HepG2 (cell line): ENCODE data around the gene CSTB. TPM values are rescaled to one million over a fixed set of nuclear protein-coding genes. Genes with fewer than 3 reads are reported as not detected.

Experiments
- ATF2 ChIP-seq: sonication (generic); formaldehyde crosslinking; IDR thresholded peaks from 2 replicates; pipeline ENCODE4 v1.4.0; 2020; ENCODE audit warnings: missing genetic modification reagents
- CHD4 ChIP-seq: fragments of 200-600 bp; sonication (generic); IDR thresholded peaks from 2 replicates; pipeline ENCODE4 v1.7.0; 2017; ENCODE audit warnings: mild to moderate bottlenecking, low read length, borderline replicate concordance
- FOXJ3 ChIP-seq: sonication (generic); formaldehyde crosslinking; IDR thresholded peaks from 2 replicates; pipeline ENCODE4 v1.4.0; 2020; ENCODE audit warnings: missing genetic modification reagents, mild to moderate bottlenecking, borderline replicate concordance
- HOXD1 ChIP-seq: sonication (generic); formaldehyde crosslinking; IDR thresholded peaks from 2 replicates; pipeline ENCODE4 v1.5.0; 2020; ENCODE audit warnings: missing genetic modification reagents
- MBD4 ChIP-seq: IDR thresholded peaks from 2 replicates; pipeline ENCODE4 v1.6.1; 2012; ENCODE audit warnings: low read length, inconsistent platforms, borderline replicate concordance
- NFIC ChIP-seq: IDR thresholded peaks from 2 replicates; pipeline ENCODE4 v1.6.1; 2012; ENCODE audit warnings: mild to moderate bottlenecking, low read length, inconsistent platforms
- NKX3-1 ChIP-seq: sonication (generic); formaldehyde crosslinking; IDR thresholded peaks from 2 replicates; pipeline ENCODE4 v1.5.0; 2020; ENCODE audit warnings: missing genetic modification reagents
- NR0B2 ChIP-seq: sonication (generic); formaldehyde crosslinking; IDR thresholded peaks from 2 replicates; pipeline ENCODE4 v1.4.0; 2020; ENCODE audit warnings: mild to moderate bottlenecking, missing genetic modification reagents
- PAX8 ChIP-seq: sonication (generic); formaldehyde crosslinking; IDR thresholded peaks from 2 replicates; pipeline ENCODE4 v1.8.0; 2022; ENCODE audit warnings: mild to moderate bottlenecking, missing genetic modification reagents, borderline replicate concordance
- REST ChIP-seq, 2 experiments: IDR thresholded peaks; 2 replicates each; pipeline ENCODE4 v1.6.1; 2011 to 2012; ENCODE audit warnings: low read length in 2 of 2, borderline replicate concordance in 1 of 2, low read depth in 1 of 2, mild to moderate bottlenecking in 1 of 2, moderate library complexity in 1 of 2
- SP2 ChIP-seq: sonication (generic); formaldehyde crosslinking; IDR thresholded peaks from 2 replicates; pipeline ENCODE4 v1.5.1; 2020; ENCODE audit warnings: mild to moderate bottlenecking, missing genetic modification reagents
- TGIF2 ChIP-seq: IDR thresholded peaks from 2 replicates; pipeline ENCODE4 v1.6.1; 2016; ENCODE audit warnings: control low read depth, missing compliant biosample characterization
- THAP7 ChIP-seq: sonication (generic); formaldehyde crosslinking; IDR thresholded peaks from 2 replicates; pipeline ENCODE4 v1.8.1; 2023; ENCODE audit warnings: mild to moderate bottlenecking, missing genetic modification reagents
- ZMYM2 ChIP-seq: sonication (generic); formaldehyde crosslinking; IDR thresholded peaks from 2 replicates; pipeline ENCODE4 v1.8.0; 2022; ENCODE audit warnings: mild to moderate bottlenecking, missing genetic modification reagents
- ZNF292 ChIP-seq: sonication (generic); formaldehyde crosslinking; IDR thresholded peaks from 2 replicates; pipeline ENCODE4 v1.8.1; 2022; ENCODE audit warnings: mild to moderate bottlenecking, low read depth, missing genetic modification reagents, borderline replicate concordance
- ZNF354B ChIP-seq: sonication (generic); formaldehyde crosslinking; IDR thresholded peaks from 2 replicates; pipeline ENCODE4 v1.8.0; 2022; ENCODE audit warnings: mild to moderate bottlenecking, missing genetic modification reagents
- ZNF546 ChIP-seq: sonication (generic); formaldehyde crosslinking; conservative IDR thresholded peaks from 2 replicates; pipeline ENCODE4 v1.8.1; 2023; ENCODE audit warnings: mild to moderate bottlenecking, missing genetic modification reagents
- ZNF547 ChIP-seq: sonication (generic); formaldehyde crosslinking; IDR thresholded peaks from 2 replicates; pipeline ENCODE4 v1.5.1; 2020; ENCODE audit warnings: mild to moderate bottlenecking, missing genetic modification reagents
- ZNF564 ChIP-seq: sonication (generic); formaldehyde crosslinking; IDR thresholded peaks from 2 replicates; pipeline ENCODE4 v1.8.1; 2023; ENCODE audit warnings: mild to moderate bottlenecking, missing genetic modification reagents
- ZNF644 ChIP-seq: IDR thresholded peaks from 2 replicates; pipeline ENCODE4 v1.6.1; 2016; ENCODE audit warnings: low read depth
- ZNF792 ChIP-seq: IDR thresholded peaks from 2 replicates; pipeline ENCODE4 v1.6.1; 2016
- ZSCAN22 ChIP-seq: sonication (generic); formaldehyde crosslinking; IDR thresholded peaks from 2 replicates; pipeline ENCODE4 v1.4.0; 2020; ENCODE audit warnings: mild to moderate bottlenecking, missing genetic modification reagents
- polyA plus RNA-seq, 8 experiments: library from polyadenylated mRNA; depleted of rRNA in 3 of 8; stranded (reverse) in 7 of 8; unstranded in 1 of 8; fragments of >200 nt; fragmentation: Illumina TruSeq in 4 of 8; extraction: Trizol in 4 of 8; gene quantifications; 2 replicates each; pipeline versions ENCODE4 v1.2.1 to v1.2.3, GENCODE V29; 2011 to 2016; ENCODE audit warnings: low read depth in 4 of 8, missing spikeins in 1 of 8, mixed read lengths in 1 of 8; ENCODE audit not compliant: insufficient read depth in 1 of 8
- total RNA-seq, 5 experiments: library from RNA; depleted of rRNA; stranded (reverse); fragments of >200 nt; fragmentation: Illumina TruSeq; extraction: Trizol; gene quantifications; 2 replicates each; pipeline ENCODE4 v1.2.3, GENCODE V29; 2016; ENCODE audit warnings: low read depth in 1 of 5

The CSTB gene
- total and polyA plus RNA-seq, 2 of the 13 experiments (the other 11 are each of a cell fraction or from before 2014, with no cell fraction given): 11.7 to 94.1 TPM

GRCh38 chr21:43728467-43729390 lies 47.4 kb downstream of the CSTB start (continued):
- TF ChIP-seq TGIF2 (CRISPR knock-in tag) (no peak; the same call in none of the 2 replicates), REST (IDR thresholded peaks at IDR 0.05; ENCODE audit: borderline replicate concordance in 1 of 2, low read depth in 1 of 2, low read length in 2 of 2) (no peak), PAX8 (CRISPR knock-in tag) (no peak), NKX3-1 (0 out of 2 replicates have a peak, but pooled peaks have one; percentile 47), ZNF292 (peak; percentile 92), SP2 (CRISPR knock-in tag) (peak; percentile 53; the same call in 1 of the 2 replicates), NFIC (no peak), ZNF792 (peak; percentile 80; the same call in 1 of the 2 replicates), ATF2 (CRISPR knock-in tag) (peak; percentile 72), ZNF546 (CRISPR knock-in tag) (0 out of 2 replicates have a peak, but pooled peaks have one; percentile 54), NR0B2 (CRISPR knock-in tag) (peak; percentile 96), CHD4 (0 out of 2 replicates have a peak, but pooled peaks have one; percentile 36), THAP7 (CRISPR knock-in tag) (no peak), ZSCAN22 (CRISPR knock-in tag) (peak; percentile 96), ZNF547 (CRISPR knock-in tag) (peak; percentile 42; the same call in 1 of the 2 replicates), ZNF644 (CRISPR knock-in tag) (no peak), MBD4 (no peak), FOXJ3 (CRISPR knock-in tag) (0 out of 2 replicates have a peak, but pooled peaks have one; percentile 41), HOXD1 (CRISPR knock-in tag) (no peak; the same call in none of the 2 replicates), ZNF354B (peak; percentile 88; the same call in 1 of the 2 replicates), ZMYM2 (0 out of 2 replicates have a peak, but pooled peaks have one; percentile 42), ZNF564 (CRISPR knock-in tag) (no peak; the same call in 1 of the 2 replicates)
